GM21360 (cell line): ENCODE measurements around the gene TRPM4.
A peak's percentile ranks its signal among the peaks of the same experiment; 100 is the strongest.
"Not testable (repeated sequence)": the region's sequence is repeated elsewhere in the genome, so short reads cannot be mapped to it uniquely, and the experiment has no call there.

ENCODE experiments used
- ATAC-seq: cut with Tn5 transposase; IDR thresholded peaks from one replicate; pipeline ENCODE4 v1.9.1; 2021; ENCODE audit warnings: mild to moderate bottlenecking, moderate library complexity; ENCODE audit not compliant: unreplicated experiment

Gene TRPM4

DNA sequence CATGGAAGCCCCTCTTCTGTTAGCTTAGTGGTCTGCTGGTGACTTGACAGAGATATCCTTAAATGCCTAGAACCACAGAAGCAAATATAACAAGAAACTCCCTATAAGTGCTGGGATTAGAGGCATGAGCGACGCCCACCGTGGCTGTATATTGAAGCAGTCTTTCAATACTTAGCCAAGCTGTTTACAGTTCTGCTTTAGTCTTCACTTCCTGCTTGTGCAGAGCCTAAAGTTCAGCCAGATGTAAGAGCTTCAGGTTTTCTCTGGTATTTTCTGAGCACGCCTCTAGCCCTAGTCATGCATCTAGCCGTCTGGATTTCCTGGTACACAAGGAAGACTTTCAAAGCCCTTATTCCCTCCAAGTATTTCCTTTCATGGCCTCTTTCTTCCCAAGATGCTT lies 28.5 kb downstream of the TRPM4 start:
- no peak for ATAC-seq

DNA sequence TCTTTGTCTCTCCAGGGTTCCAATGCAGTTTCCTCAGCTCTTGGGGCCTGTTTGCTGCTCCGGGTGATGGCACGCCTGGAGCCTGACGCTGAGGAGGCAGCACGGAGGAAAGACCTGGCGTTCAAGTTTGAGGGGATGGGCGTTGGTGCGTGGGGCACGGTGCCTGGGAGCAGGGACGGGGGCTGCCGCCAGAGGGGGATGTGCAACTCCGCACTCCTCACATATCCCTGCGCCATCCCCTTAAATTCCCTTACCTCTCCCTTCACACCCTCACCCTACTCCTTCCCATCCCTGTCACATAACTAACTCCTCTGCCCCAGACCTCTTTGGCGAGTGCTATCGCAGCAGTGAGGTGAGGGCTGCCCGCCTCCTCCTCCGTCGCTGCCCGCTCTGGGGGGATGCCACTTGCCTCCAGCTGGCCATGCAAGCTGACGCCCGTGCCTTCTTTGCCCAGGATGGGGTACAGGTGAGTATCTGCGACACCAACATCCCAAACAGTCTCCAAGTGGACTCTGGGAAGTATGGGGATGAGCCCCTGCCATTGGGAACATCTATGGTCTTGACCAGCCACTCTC lies 31.1 kb downstream of the TRPM4 start:
- ATAC-seq, result no peak

DNA sequence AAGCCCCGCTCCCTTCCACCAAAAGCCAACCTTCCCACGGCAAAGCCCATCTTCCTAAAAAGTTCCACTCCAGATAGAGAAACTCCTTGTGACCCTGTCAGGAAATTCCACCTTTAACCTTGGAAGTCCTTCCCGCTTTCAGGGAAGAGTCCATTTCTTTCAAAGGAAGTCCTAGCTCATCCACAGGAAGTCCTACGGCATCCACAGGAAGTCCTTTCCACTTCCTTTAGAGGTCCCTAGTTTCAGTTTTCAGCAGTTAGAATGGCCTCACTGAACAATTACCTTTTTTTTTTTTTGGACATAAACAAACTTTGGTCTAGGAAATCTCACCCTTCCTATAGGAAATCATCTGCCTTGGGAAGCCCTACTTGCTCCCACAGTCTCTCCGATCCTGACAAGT lies 31.7 kb downstream of the TRPM4 start:
- ATAC-seq, result no peak

DNA sequence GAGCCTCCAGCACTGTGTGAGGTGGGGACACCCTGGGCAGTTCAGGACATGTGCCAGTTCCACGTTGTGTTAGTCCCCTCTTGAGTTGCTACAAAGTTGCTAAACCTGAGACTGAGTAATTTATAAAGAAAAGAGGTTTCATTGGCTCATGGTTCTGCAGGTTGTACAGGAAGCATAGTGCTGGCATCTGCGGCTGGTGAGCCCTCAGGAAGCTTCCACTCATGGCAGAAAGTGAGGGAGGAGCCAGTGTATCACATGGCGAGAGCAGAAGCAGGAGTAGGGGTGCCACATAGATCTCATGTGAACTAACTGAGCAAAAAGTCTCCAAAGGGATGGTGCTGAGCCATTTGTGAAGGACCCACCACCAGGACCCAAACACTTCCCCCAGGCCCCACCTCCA lies 33.2 kb downstream of the TRPM4 start:
- ATAC-seq, result no peak

DNA sequence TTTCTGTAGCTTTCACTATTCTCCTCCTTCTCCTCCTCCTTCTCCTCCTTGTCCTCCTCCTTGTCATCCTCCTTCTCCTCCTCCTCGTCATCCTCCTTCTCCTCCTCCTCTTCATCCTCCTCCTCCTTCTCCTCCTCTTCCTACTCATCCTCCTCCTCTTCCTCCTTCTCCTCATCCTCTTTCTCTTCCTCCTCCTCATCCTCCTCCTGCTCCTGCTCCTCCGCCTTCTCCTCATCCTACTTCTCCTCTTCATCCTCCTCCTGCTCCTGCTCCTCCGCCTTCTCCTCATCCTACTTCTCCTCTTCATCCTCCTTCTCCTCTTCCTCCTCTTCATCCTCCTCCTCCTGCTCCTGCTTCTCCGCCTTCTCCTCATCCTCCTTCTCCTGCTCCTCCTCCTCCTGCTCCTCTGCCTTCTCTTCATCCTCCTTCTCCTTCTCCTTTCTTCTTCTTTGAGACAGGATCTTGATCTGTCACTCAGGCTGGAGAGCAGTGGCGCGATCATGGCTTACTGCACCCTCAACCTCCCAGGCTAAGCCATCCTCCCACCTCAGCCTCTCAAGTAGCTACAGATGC lies 36.3 kb downstream of the TRPM4 start:
- ATAC-seq, result no peak

DNA sequence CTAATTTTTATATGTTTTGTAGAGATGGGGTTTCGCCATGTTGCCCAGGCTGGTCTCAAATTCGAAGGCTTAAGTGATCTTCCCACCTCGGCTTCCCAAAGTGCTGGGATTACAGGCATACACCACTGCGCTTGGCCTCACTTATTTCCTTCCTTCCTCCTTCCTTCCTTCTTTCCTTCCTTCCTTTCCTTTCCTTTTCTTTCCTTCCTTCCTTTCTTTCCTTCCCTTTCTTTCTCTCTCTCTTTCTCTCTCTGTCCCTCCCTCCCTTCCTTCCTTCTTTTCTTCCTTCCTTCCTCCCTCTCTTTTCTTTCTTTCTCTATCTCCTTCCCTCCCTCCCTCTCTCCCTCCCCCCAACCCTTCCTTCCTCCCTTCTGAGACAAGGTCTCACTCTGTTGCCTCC lies 36.8 kb downstream of the TRPM4 start:
- ATAC-seq, result no peak

DNA sequence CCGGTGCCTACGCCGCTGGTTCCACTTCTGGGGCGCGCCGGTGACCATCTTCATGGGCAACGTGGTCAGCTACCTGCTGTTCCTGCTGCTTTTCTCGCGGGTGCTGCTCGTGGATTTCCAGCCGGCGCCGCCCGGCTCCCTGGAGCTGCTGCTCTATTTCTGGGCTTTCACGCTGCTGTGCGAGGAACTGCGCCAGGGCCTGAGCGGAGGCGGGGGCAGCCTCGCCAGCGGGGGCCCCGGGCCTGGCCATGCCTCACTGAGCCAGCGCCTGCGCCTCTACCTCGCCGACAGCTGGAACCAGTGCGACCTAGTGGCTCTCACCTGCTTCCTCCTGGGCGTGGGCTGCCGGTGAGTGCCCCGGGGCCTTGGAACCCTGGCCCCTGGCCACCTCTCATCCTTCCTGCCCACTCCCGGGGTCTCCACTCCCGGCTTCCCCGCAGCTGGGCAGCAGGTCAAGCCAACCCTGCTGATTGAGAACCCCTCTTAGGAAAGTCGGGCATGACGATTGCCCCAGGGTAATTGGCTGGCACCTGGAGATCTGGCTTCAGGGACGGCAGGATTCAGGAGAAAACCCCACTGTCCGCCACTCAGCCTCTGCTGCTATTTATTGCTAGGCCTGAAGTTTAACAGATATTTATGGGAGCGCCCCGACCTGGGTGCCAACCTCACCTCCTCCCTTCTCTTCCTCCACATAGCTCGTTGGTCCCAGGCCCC lies 39.1 kb downstream of the TRPM4 start:
- no peak for ATAC-seq

DNA sequence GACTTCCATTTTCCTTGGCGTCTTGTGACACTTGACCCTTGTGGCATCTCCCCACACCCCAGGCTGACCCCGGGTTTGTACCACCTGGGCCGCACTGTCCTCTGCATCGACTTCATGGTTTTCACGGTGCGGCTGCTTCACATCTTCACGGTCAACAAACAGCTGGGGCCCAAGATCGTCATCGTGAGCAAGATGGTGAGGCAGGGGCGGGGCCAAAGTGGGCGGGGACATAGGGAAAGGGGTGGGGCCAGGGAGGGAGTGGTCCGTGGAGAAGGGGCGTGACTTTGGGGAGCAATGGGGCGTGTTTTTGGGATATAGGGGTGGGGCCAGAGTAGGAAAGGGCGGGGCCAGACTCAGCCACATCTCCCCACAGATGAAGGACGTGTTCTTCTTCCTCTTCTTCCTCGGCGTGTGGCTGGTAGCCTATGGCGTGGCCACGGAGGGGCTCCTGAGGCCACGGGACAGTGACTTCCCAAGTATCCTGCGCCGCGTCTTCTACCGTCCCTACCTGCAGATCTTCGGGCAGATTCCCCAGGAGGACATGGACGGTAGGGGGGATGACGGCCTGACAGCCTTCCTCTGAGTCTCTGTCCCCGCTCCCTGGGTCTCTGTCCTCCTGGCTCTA lies 42.8 kb downstream of the TRPM4 start:
- ATAC-seq, result no peak

DNA sequence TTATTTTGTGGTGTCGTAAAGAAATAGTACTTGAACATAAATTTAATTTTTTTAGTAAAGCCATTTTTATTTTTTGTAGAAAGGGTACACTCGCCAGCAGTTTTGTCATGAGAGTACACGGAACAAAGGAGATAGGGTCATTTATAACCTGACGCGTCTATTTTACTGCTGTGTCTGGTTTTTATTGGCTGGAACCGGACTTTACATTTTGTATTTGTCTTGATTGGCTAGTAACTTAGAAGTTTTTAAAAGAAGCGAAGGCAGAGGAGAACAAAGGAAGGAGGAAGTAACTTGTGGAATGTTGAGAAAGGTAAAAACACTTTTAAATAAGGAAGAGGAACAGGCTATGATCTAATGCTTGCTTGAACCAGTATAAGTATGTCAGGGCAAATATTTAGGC lies 43.5 kb downstream of the TRPM4 start:
- no peak for ATAC-seq

DNA sequence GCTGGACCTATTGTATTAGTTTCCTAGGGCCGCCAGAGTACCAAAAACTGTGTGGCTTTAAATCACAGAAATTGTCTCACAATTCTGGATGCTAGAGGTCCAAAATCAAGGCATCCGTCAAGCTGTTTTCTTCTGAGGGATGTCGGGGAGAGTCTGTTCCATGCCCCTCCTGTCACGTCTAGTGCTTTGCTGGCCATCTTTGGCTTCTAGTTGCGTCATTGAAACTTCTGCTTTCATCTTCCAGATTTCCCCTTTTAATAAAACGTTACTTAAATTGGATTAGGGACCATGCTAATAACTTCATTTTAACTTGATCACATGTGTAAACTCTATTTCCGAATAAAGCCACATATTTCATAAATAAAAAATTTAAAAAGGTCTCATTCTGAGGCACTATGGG lies 47.5 kb downstream of the TRPM4 start:
- ATAC-seq, result no peak

DNA sequence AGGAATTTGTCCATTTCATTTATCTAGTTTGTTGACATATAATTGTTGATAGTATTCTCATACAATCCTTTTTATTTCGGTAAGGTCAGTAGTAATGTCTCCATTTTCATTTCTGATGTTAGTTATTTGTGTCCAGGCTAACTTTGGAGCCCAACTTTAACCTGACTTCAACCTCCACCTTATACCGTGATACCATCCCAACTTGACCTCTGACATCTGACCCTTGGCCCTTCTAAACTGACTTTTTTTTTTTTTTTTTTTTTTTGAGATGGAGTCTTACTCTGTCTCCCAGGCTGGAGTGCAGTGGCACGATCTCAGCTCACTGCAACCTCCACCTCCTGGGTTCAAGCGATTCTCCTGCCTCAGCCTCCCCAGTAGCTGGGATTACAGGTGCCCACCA lies 51.9 kb downstream of the TRPM4 start:
- not testable (repeated sequence) for ATAC-seq

DNA sequence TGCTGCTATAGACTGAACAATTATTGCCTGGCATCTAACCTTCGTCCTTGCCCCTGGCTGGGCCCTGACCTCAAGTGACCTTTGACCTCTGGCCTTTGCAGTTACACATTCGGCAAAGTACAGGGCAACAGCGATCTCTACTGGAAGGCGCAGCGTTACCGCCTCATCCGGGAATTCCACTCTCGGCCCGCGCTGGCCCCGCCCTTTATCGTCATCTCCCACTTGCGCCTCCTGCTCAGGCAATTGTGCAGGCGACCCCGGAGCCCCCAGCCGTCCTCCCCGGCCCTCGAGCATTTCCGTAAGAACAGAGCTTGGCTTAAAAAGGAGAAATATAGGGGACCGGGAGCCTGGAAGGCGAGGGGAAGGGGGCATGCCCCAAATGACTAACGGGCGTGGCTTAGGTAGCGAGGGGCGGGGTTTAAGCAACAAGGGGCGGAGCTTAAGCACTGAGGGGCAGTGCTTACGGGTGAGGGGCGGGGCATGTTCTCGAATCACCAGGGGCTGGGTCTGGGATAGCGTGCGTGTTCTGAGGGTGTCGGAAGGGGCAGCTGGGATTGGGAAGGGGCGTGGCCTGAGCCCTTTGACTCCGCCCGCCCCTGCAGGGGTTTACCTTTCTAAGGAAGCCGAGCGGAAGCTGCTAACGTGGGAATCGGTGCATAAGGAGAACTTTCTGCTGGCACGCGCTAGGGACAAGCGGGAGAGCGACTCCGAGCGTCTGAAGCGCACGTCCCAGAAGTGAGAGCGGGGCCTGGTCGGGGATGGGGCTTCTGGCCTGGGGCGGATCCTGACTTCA lies 52.7 kb downstream of the TRPM4 start:
- no peak for ATAC-seq

DNA sequence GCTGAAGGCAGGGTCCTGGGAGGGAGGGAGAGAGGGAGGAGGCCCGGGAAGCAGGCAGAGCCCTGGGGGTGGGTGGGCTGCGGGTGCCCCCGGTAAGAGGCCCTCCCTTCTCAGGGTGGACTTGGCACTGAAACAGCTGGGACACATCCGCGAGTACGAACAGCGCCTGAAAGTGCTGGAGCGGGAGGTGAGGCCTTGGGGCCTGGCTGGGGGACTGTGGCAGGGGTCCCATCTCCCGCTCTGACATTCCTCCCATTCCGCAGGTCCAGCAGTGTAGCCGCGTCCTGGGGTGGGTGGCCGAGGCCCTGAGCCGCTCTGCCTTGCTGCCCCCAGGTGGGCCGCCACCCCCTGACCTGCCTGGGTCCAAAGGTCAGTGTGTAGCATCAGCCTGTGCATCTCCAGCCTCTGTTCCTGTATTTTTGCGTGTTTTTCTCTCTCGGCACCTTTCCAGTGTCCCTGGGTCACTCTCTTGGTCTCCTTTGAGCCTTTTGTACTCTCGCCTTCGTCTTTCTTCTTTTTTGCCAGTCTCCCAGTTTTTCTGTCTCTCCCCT lies 53.4 kb downstream of the TRPM4 start:
- ATAC-seq, result no peak

DNA sequence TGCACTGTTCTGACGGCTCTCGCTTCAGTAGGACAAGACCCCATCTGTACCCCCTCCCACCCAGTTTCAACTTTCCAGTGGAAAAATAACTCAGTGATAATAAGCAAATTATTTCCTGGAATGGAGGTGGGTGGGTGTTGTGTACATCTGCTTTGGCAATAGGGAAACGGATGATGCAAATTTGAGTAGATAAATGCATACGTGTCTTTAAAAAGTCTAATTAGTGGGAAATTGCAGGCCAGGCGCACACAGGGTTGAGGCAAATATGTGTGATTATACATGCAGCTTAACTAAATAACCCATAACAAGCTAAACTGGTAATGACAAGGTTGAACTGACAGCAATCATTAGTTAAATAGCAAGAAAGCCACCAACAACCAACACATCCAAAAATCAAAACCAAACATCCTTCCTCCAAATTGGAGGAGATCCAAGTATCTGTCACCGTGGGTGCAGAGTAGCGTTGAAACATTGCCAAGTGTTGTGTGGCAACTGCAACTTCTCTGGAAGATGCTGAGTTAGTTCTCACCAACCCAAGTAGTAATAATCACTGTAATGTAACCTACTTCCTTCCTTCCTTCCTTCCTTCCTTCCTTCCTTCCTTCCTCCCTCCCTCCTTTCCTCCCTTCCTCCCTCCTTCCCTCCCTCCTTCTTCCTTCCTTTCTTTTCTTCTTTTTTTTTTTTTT lies 54.6 kb downstream of the TRPM4 start:
- ATAC-seq, result no peak

DNA sequence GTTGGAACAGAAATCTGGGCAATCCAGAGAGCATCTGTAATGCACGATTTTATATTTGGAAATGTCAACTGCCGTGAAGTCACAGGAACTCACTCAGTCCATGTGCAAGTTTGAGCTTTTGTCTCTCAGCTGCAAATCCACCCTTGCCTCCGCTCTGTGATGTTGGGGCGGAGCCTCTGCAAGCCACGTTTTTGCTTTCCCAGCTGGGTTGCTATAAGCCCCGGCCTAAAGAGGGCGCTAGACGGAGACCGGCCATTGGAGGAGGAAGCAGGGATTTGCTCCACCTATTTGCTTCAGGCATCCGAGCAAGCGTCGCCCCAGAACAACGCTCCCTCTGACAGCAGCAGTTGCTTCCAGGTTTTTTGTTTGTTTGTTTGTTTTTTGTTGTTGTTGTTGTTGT lies 56.2 kb downstream of the TRPM4 start:
- ATAC-seq, result no peak

DNA sequence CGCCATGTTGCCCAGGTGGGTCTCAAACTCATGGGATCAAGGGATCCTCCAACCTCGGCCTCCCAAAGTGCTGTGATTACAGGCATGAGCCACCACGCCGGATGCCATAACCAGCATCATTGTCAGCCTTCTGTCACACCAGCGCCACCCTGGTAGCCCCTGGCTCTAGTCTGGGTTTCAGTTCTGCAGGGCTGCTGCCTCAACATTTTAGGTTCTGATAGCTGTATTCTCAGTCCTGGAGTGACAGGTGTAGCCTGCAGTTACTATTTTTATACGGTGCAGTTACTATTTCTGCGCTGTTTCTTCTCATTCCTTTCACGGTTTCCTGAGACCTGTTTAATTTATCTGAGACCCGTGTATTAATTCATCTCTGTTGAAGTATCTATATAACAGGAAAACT lies 57.1 kb downstream of the TRPM4 start:
- peak; percentile 57 for ATAC-seq

DNA sequence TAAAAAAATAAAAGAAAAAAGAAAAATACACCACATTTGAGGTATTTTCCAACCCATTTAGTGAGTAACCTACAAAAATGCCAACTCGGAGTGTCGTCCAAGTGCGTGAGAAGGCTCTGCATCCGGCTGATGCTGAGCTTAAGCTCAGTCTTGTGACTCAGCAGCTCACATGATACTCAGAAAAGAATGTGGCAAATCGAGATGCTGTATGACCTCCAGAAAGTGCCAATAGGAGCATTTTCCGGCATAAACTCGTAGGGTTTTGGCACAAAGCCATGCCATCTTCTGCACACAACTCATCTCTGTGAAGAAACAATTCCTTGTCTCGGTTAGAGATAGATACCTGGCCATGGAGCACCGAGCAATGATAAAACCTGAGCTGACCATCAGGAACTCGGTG lies 58.5 kb downstream of the TRPM4 start:
- no peak for ATAC-seq

DNA sequence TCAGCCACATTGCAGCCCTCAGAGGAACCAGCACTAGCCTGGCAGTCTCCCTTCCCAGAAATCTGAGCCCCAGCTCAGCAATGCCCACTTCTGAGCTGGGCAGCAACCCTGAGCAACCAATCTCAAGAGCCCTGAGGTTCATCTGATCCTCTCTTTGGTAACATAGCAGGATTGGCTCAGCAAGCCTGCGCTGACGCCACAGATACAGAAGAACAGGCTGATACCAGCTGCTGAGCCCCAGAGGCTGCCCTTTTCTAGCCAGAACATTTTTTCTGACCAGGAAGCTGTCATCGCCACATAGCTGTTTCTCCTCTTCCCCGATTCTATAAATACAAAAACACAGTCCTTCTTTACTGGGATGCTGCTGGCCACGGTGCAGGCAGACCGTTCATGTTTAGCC lies 59.8 kb downstream of the TRPM4 start:
- no peak for ATAC-seq

DNA sequence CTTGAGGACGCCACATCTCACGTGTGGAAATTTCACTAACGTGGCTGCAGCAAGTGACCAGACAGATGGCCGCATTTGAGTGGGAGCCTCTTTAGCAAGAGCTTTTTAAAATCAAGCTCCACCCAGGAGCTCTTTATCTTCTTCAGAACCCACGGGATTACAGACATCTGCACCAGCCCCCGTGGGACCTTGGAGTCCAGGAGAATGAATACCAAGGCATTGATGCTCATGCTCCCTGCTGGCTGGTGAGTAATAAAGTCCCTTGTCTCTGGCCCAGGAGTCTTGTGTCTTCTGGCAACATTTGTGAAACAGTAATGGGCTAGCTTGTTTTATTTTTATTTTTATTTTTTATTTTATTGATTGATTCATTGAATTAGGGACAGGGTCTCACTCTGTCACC lies 64.4 kb downstream of the TRPM4 start:
- no peak for ATAC-seq

DNA sequence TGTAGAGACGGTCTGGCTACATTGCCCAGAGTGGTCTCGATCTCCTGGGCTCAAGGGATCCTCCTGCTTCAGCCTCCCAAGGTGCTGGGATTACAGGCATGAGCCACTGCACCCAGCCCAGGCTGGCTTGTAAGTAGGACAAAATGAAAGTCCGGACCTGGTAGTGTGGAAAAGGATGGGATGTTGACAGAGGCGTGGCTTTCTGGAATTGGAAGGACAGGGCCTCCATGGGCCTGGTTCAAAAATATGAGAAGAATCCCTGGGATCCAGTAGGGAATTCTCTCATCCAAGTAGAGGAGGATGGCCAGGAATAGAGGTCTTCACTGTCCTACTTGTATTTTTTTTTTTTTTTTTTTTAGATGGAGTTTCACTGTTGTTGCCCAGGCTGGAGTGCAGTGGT lies 64.9 kb downstream of the TRPM4 start:
- no peak for ATAC-seq

DNA sequence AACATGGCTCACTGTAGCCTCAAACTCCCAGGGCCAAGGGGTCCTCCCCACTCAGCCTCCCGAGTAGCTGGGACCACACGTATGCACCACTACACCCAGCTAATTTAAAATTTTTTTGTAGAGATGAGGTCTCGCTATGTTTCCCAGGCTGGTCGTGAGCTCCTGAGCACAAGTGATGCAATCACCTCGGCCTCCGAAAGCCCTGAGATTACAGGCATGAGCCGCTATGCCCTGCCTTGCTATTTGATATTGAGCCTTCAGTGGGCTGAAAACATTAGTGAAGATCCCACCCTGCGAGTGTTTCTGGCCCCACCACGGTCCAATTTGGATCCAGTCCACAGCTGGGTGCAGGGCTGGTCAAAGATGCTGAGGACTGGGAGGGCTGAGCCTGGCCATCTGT lies 65.9 kb downstream of the TRPM4 start:
- ATAC-seq, result no peak
